ENCODE results near the gene AMY1B.
"Not testable (repeated sequence)": the region's sequence is repeated elsewhere in the genome, so short reads cannot be mapped to it uniquely, and the experiment has no call there.

The AMY1B gene

GRCh38 chr1:103696110-103696509 is at the start of gene AMY1B:
Gene AMY1B (minus strand): TSS chr1:103696210. CDS start chr1:103695639, 571 bp downstream.
- H3K4me1 ChIP-seq (ENCODE audit: insufficient read depth, low read length); H3K36me3 ChIP-seq (ENCODE audit: insufficient read depth, low read length); H3K4me3 ChIP-seq (ENCODE audit: low read depth in 1 of 2, low read length in 2 of 2); H3K27ac ChIP-seq (ENCODE audit: low read depth, low read length); H3K9ac ChIP-seq (ENCODE audit: low read length); H3K9me3 ChIP-seq (ENCODE audit: low read length); H3K27me3 ChIP-seq (ENCODE audit: control insufficient read depth in 1 of 2, insufficient read depth in 2 of 2, low read length in 2 of 2): not testable (repeated sequence)

GRCh38 chr1:103745040-103745439 is 49.0 kb upstream of the AMY1B start:
- H3K27ac ChIP-seq (ENCODE audit: low read depth, low read length); H3K9ac ChIP-seq (ENCODE audit: low read length); H3K4me1 ChIP-seq (ENCODE audit: insufficient read depth, low read length); H3K36me3 ChIP-seq (ENCODE audit: insufficient read depth, low read length); H3K27me3 ChIP-seq (ENCODE audit: control insufficient read depth in 1 of 2, insufficient read depth in 2 of 2, low read length in 2 of 2); H3K9me3 ChIP-seq (ENCODE audit: low read length); H3K4me3 ChIP-seq (ENCODE audit: low read depth in 1 of 2, low read length in 2 of 2): not testable (repeated sequence)

GRCh38 chr1:103744449-103744848 is 48.4 kb upstream of the AMY1B start:
- H3K4me3 ChIP-seq (ENCODE audit: low read depth in 1 of 2, low read length in 2 of 2); H3K27ac ChIP-seq (ENCODE audit: low read depth, low read length); H3K27me3 ChIP-seq (ENCODE audit: control insufficient read depth in 1 of 2, insufficient read depth in 2 of 2, low read length in 2 of 2); H3K4me1 ChIP-seq (ENCODE audit: insufficient read depth, low read length); H3K9me3 ChIP-seq (ENCODE audit: low read length); H3K36me3 ChIP-seq (ENCODE audit: insufficient read depth, low read length); H3K9ac ChIP-seq (ENCODE audit: low read length): not testable (repeated sequence)

GRCh38 chr1:103738031-103738430 is 42.0 kb upstream of the AMY1B start:
- not testable (repeated sequence) for H3K27me3 ChIP-seq (ENCODE audit: control insufficient read depth in 1 of 2, insufficient read depth in 2 of 2, low read length in 2 of 2); H3K27ac ChIP-seq (ENCODE audit: low read depth, low read length); H3K4me3 ChIP-seq (ENCODE audit: low read depth in 1 of 2, low read length in 2 of 2); H3K36me3 ChIP-seq (ENCODE audit: insufficient read depth, low read length); H3K9ac ChIP-seq (ENCODE audit: low read length); H3K4me1 ChIP-seq (ENCODE audit: insufficient read depth, low read length); H3K9me3 ChIP-seq (ENCODE audit: low read length)

GRCh38 chr1:103735334-103735733 is 39.3 kb upstream of the AMY1B start:
- not testable (repeated sequence) for H3K36me3 ChIP-seq (ENCODE audit: insufficient read depth, low read length); H3K27ac ChIP-seq (ENCODE audit: low read depth, low read length); H3K4me3 ChIP-seq (ENCODE audit: low read depth in 1 of 2, low read length in 2 of 2); H3K9ac ChIP-seq (ENCODE audit: low read length); H3K27me3 ChIP-seq (ENCODE audit: control insufficient read depth in 1 of 2, insufficient read depth in 2 of 2, low read length in 2 of 2); H3K4me1 ChIP-seq (ENCODE audit: insufficient read depth, low read length); H3K9me3 ChIP-seq (ENCODE audit: low read length)

GRCh38 chr1:103721473-103721872 is 25.5 kb upstream of the AMY1B start:
- H3K9ac ChIP-seq (ENCODE audit: low read length) = not testable (repeated sequence)

GRCh38 chr1:103717404-103717803 is 21.4 kb upstream of the AMY1B start:
- H3K4me1 ChIP-seq (ENCODE audit: insufficient read depth, low read length); H3K36me3 ChIP-seq (ENCODE audit: insufficient read depth, low read length); H3K4me3 ChIP-seq (ENCODE audit: low read depth in 1 of 2, low read length in 2 of 2); H3K9me3 ChIP-seq (ENCODE audit: low read length); H3K27me3 ChIP-seq (ENCODE audit: control insufficient read depth in 1 of 2, insufficient read depth in 2 of 2, low read length in 2 of 2); H3K27ac ChIP-seq (ENCODE audit: low read depth, low read length); H3K9ac ChIP-seq (ENCODE audit: low read length): not testable (repeated sequence)

More at GRCh38 chr1:103721473-103721872, 25.5 kb upstream of the AMY1B start:
- not testable (repeated sequence) for H3K9me3 ChIP-seq (ENCODE audit: low read length); H3K4me1 ChIP-seq (ENCODE audit: insufficient read depth, low read length); H3K36me3 ChIP-seq (ENCODE audit: insufficient read depth, low read length); H3K27me3 ChIP-seq (ENCODE audit: control insufficient read depth in 1 of 2, insufficient read depth in 2 of 2, low read length in 2 of 2); H3K4me3 ChIP-seq (ENCODE audit: low read depth in 1 of 2, low read length in 2 of 2); H3K27ac ChIP-seq (ENCODE audit: low read depth, low read length)

GRCh38 chr1:103710381-103710780 is 14.4 kb upstream of the AMY1B start:
- not testable (repeated sequence) for H3K4me3 ChIP-seq (ENCODE audit: low read depth in 1 of 2, low read length in 2 of 2); H3K9ac ChIP-seq (ENCODE audit: low read length); H3K27me3 ChIP-seq (ENCODE audit: control insufficient read depth in 1 of 2, insufficient read depth in 2 of 2, low read length in 2 of 2); H3K9me3 ChIP-seq (ENCODE audit: low read length); H3K4me1 ChIP-seq (ENCODE audit: insufficient read depth, low read length); H3K27ac ChIP-seq (ENCODE audit: low read depth, low read length); H3K36me3 ChIP-seq (ENCODE audit: insufficient read depth, low read length)

GRCh38 chr1:103707670-103708069 is 11.7 kb upstream of the AMY1B start:
- H3K9ac ChIP-seq (ENCODE audit: low read length); H3K27ac ChIP-seq (ENCODE audit: low read depth, low read length); H3K36me3 ChIP-seq (ENCODE audit: insufficient read depth, low read length); H3K27me3 ChIP-seq (ENCODE audit: control insufficient read depth in 1 of 2, insufficient read depth in 2 of 2, low read length in 2 of 2); H3K4me1 ChIP-seq (ENCODE audit: insufficient read depth, low read length); H3K4me3 ChIP-seq (ENCODE audit: low read depth in 1 of 2, low read length in 2 of 2); H3K9me3 ChIP-seq (ENCODE audit: low read length): not testable (repeated sequence)

- not testable (repeated sequence) for H3K4me1 ChIP-seq (ENCODE audit: insufficient read depth, low read length); H3K9me3 ChIP-seq (ENCODE audit: low read length); H3K4me3 ChIP-seq (ENCODE audit: low read depth in 1 of 2, low read length in 2 of 2)
These were observed 5.2 kb upstream of the AMY1B start for GRCh38 chr1:103701256-103701655.

GRCh38 chr1:103700669-103701068 is 4.7 kb upstream of the AMY1B start:
- H3K9me3 ChIP-seq (ENCODE audit: low read length); H3K4me1 ChIP-seq (ENCODE audit: insufficient read depth, low read length); H3K9ac ChIP-seq (ENCODE audit: low read length): not testable (repeated sequence)

More at GRCh38 chr1:103701256-103701655, 5.2 kb upstream of the AMY1B start:
- not testable (repeated sequence) for H3K27ac ChIP-seq (ENCODE audit: low read depth, low read length); H3K36me3 ChIP-seq (ENCODE audit: insufficient read depth, low read length); H3K9ac ChIP-seq (ENCODE audit: low read length); H3K27me3 ChIP-seq (ENCODE audit: control insufficient read depth in 1 of 2, insufficient read depth in 2 of 2, low read length in 2 of 2)

GRCh38 chr1:103697430-103697829 is 1.4 kb upstream of the AMY1B start:
- not testable (repeated sequence) for H3K36me3 ChIP-seq (ENCODE audit: insufficient read depth, low read length); H3K9ac ChIP-seq (ENCODE audit: low read length)

More at GRCh38 chr1:103700669-103701068, 4.7 kb upstream of the AMY1B start:
- H3K27me3 ChIP-seq (ENCODE audit: control insufficient read depth in 1 of 2, insufficient read depth in 2 of 2, low read length in 2 of 2); H3K36me3 ChIP-seq (ENCODE audit: insufficient read depth, low read length); H3K4me3 ChIP-seq (ENCODE audit: low read depth in 1 of 2, low read length in 2 of 2); H3K27ac ChIP-seq (ENCODE audit: low read depth, low read length): not testable (repeated sequence)

GRCh38 chr1:103676335-103676734 is 19.7 kb downstream of the AMY1B start:
- H3K4me3 ChIP-seq (ENCODE audit: low read depth in 1 of 2, low read length in 2 of 2); H3K4me1 ChIP-seq (ENCODE audit: insufficient read depth, low read length); H3K36me3 ChIP-seq (ENCODE audit: insufficient read depth, low read length); H3K9ac ChIP-seq (ENCODE audit: low read length); H3K9me3 ChIP-seq (ENCODE audit: low read length); H3K27me3 ChIP-seq (ENCODE audit: control insufficient read depth in 1 of 2, insufficient read depth in 2 of 2, low read length in 2 of 2); H3K27ac ChIP-seq (ENCODE audit: low read depth, low read length): not testable (repeated sequence)

More at GRCh38 chr1:103697430-103697829, 1.4 kb upstream of the AMY1B start:
- H3K4me1 ChIP-seq (ENCODE audit: insufficient read depth, low read length); H3K27me3 ChIP-seq (ENCODE audit: control insufficient read depth in 1 of 2, insufficient read depth in 2 of 2, low read length in 2 of 2); H3K9me3 ChIP-seq (ENCODE audit: low read length); H3K4me3 ChIP-seq (ENCODE audit: low read depth in 1 of 2, low read length in 2 of 2); H3K27ac ChIP-seq (ENCODE audit: low read depth, low read length): not testable (repeated sequence)

All from muscle layer of colon (tissue), 2 donors.